ENCODE results near the gene ARAF. TPM values are rescaled to one million over a fixed set of nuclear protein-coding genes. Genes with fewer than 3 reads are reported as not detected.

ARAF gene
- total RNA-seq, 1 donor from 2014 or later = 19.7 TPM

DNA sequence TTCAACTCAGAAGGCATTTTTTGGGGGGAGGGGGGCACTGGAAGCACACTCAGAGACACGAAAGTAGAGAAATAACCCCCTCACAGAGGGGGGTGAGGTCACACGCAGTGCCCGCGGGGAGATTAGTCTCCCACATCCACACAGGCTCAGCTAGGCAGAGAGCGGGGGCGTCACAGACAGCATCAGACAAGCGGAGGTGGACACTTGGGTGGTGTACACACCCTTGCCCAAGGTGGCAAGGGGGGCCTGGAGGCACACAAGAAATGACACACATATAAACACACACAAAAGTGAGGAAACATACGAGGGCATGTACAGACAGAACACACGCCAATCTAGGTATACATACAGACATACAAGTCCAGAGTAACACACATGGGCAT lies 59.3 kb downstream of the ARAF start:
- DNase-seq (ENCODE audit: low spot score) = no peak

Other genes starting within 250 kb of the ARAF start
- gene ZNF157, start 190.6 kb upstream of the ARAF start, total RNA-seq (ENCODE audit: insufficient read depth, low replicate concordance) = 0.96 TPM
- 3.9 TPM for gene ZNF41, start 78.0 kb upstream of the ARAF start, total RNA-seq (ENCODE audit: insufficient read depth, low replicate concordance)
- gene TIMP1, start 21.2 kb downstream of the ARAF start, total RNA-seq (ENCODE audit: insufficient read depth, low replicate concordance) = 109 TPM
- not detected for gene SYN1, start 58.7 kb downstream of the ARAF start, total RNA-seq (ENCODE audit: insufficient read depth, low replicate concordance)
- 0.96 TPM for gene CFP, start 68.7 kb downstream of the ARAF start, total RNA-seq (ENCODE audit: insufficient read depth, low replicate concordance)
- gene ELK1, start 89.4 kb downstream of the ARAF start, total RNA-seq (ENCODE audit: insufficient read depth, low replicate concordance) = 4.6 TPM
- gene UXT, start 98.0 kb downstream of the ARAF start, total RNA-seq (ENCODE audit: insufficient read depth, low replicate concordance) = 143 TPM

Data from umbilical cord (tissue), 2 donors.